ENCODE data around the gene PATZ1.
A peak's percentile ranks its signal among the peaks of the same experiment; 100 is the strongest.

PATZ1 gene

DNA sequence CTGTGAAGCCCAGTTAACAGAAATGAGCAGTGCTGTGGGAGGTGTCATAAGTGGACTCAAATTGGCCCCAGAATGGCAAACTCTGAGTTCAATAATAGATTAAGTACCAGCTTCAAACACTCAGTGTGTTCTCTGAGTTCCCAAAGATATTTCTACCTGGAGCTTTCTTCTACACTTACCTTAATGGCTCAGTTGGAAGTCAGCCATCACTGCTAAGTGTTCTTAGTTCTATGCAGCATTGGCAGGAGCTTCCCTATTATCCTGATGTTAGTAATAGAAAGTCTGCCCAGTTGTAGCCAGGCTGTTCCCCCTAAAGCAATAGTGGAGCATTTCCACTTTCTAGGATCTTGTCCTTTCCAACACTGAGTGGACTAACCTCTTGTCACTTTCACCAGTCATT lies 44.1 kb downstream of the PATZ1 start:
- H3K27ac ChIP-seq (ENCODE audit: low read length), result no peak overlapping the region
- no peak overlapping the region for H3K4me3 ChIP-seq (ENCODE audit: low read length)
- H3K9me3 ChIP-seq (ENCODE audit: insufficient read depth, low read depth, low read length), result no peaks in the 10 kb centered on the region
- no peaks in the 10 kb centered on the region for H3K36me3 ChIP-seq (ENCODE audit: insufficient read depth, low read depth, low read length)
- peaks cover 2% of the 10 kb centered on the region; the same call in 1 of the 2 replicates for H3K27me3 ChIP-seq (ENCODE audit: insufficient read depth, low read length)
- no peaks in the 10 kb centered on the region for H3K4me1 ChIP-seq (ENCODE audit: insufficient read depth, low read length)
- no peak overlapping the region for H3K9ac ChIP-seq (ENCODE audit: low read depth, low read length)

DNA sequence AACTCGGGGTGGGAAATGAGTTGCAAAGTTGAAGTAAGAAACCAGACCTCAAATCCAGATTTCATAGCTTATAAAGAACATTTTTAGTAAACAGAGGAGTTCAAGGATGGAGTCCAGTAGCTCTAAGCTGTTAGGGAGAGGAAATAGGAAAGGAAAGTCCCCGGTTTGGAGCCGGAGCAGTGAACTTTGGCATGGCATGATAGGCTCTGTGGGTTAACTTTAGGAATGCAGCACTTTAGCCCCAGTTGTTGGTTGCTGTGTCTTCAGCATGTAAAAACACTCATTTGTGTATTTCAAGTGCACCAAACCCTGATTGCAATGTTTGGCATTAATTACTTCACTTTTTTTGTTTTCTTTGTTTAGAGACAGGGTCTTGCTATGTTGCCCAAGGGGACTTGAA lies 45.2 kb downstream of the PATZ1 start:
- H3K9ac ChIP-seq (ENCODE audit: low read depth, low read length), result no peak overlapping the region
- H3K9me3 ChIP-seq (ENCODE audit: insufficient read depth, low read depth, low read length), result no peaks in the 10 kb centered on the region
- H3K4me1 ChIP-seq (ENCODE audit: insufficient read depth, low read length), result no peaks in the 10 kb centered on the region
- H3K27me3 ChIP-seq (ENCODE audit: insufficient read depth, low read length), result peaks cover 2% of the 10 kb centered on the region; the same call in 1 of the 2 replicates
- no peak overlapping the region for H3K4me3 ChIP-seq (ENCODE audit: low read length)
- H3K27ac ChIP-seq (ENCODE audit: low read length), result no peak overlapping the region
- no peaks in the 10 kb centered on the region for H3K36me3 ChIP-seq (ENCODE audit: insufficient read depth, low read depth, low read length)

DNA sequence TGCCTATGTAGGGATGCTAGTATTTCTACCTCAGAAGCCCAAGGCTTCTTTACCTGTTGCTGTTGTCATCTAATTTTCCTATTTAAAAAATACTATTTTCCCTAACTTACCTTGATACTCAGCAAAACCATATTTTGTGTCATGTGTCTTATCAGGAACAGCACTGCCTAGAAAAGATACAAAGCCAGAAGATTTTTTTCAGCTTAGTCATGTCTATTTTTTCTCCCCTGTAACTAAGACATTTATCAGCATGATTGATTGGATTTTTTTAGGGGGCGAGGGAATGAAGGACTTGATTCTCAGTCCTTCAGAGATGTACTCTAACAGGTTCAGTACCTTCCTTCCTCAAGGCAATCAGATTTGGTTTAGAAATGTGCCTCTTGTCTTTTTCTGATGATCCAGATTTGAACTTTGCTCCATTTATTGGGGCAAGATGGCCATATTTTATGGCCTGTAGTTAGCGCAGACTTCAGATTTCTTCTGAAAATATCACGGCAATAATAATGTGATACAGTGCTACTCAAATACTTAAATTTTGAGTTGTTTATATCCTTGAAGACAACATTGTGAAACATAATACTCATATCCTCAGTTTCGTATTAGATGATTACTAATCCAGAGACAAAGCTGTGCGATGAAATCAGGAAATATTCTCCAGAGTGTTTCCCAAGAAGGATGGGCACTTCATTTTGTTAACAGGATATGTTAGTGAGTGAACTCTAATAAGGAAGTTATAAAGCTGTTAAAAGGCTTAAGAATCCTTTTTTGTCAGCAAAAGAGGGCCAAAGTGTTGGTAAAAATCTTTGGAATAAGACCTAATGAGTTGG lies 50.1 kb downstream of the PATZ1 start:
- Histone ChIP-seq H3K27me3 (ENCODE audit: insufficient read depth, low read length) (peaks cover 14% of the 10 kb centered on the region), H3K9ac (ENCODE audit: low read depth, low read length) (no peak overlapping the region), H3K4me1 (ENCODE audit: insufficient read depth, low read length) (peaks cover 5% of the 10 kb centered on the region; the same call in 1 of the 2 replicates), H3K4me3 (ENCODE audit: low read length) (no peak overlapping the region), H3K27ac (ENCODE audit: low read length) (no peak overlapping the region), H3K36me3 (ENCODE audit: insufficient read depth, low read depth, low read length) (no peaks in the 10 kb centered on the region), H3K9me3 (ENCODE audit: insufficient read depth, low read depth, low read length) (no peaks in the 10 kb centered on the region)

- H3K4me1 ChIP-seq (ENCODE audit: insufficient read depth, low read length), result peaks cover 5% of the 10 kb centered on the region; the same call in 1 of the 2 replicates
- no peak overlapping the region for H3K4me3 ChIP-seq (ENCODE audit: low read length)
- H3K9ac ChIP-seq (ENCODE audit: low read depth, low read length), result no peak overlapping the region
Observed at GRCh38 chr22:31295360-31295759, 50.8 kb downstream of the PATZ1 start.

GRCh38 chr22:31292236-31292989 lies 53.7 kb downstream of the PATZ1 start, which contains the start of gene PIK3IP1:
PIK3IP1 (minus strand) TSS chr22:31292488; CDS start chr22:31292344, 144 bp downstream.
- peak within 1 kb of the TSS; percentile 58 for H3K4me3 ChIP-seq (ENCODE audit: low read length)
- peak within 1 kb of the TSS; percentile 40; the same call in 1 of the 2 replicates for H3K9ac ChIP-seq (ENCODE audit: low read depth, low read length)
- H3K9me3 ChIP-seq (ENCODE audit: insufficient read depth, low read depth, low read length), result no peaks in the 10 kb centered on the region
- no peak within 1 kb of the TSS for H3K27ac ChIP-seq (ENCODE audit: low read length)
- H3K4me1 ChIP-seq (ENCODE audit: insufficient read depth, low read length), result peaks cover 5% of the 10 kb centered on the region; the same call in 1 of the 2 replicates
- H3K36me3 ChIP-seq (ENCODE audit: insufficient read depth, low read depth, low read length), result no peaks in the 10 kb centered on the region
- H3K27me3 ChIP-seq (ENCODE audit: insufficient read depth, low read length), result peaks cover 38% of the 10 kb centered on the region

More at GRCh38 chr22:31295360-31295759, 50.8 kb downstream of the PATZ1 start:
- H3K27me3 ChIP-seq (ENCODE audit: insufficient read depth, low read length), result peaks cover 20% of the 10 kb centered on the region
- no peaks in the 10 kb centered on the region for H3K36me3 ChIP-seq (ENCODE audit: insufficient read depth, low read depth, low read length)
- H3K27ac ChIP-seq (ENCODE audit: low read length), result no peak overlapping the region
- no peaks in the 10 kb centered on the region for H3K9me3 ChIP-seq (ENCODE audit: insufficient read depth, low read depth, low read length)

GRCh38 chr22:31291481-31292235 lies 54.5 kb downstream of the PATZ1 start:
- no peaks in the 10 kb centered on the region for H3K9me3 ChIP-seq (ENCODE audit: insufficient read depth, low read depth, low read length)
- H3K27me3 ChIP-seq (ENCODE audit: insufficient read depth, low read length), result peaks cover 38% of the 10 kb centered on the region
- H3K4me1 ChIP-seq (ENCODE audit: insufficient read depth, low read length), result peaks cover 5% of the 10 kb centered on the region; the same call in 1 of the 2 replicates
- peak overlapping the region; percentile 40; the same call in 1 of the 2 replicates for H3K9ac ChIP-seq (ENCODE audit: low read depth, low read length)
- no peaks in the 10 kb centered on the region for H3K36me3 ChIP-seq (ENCODE audit: insufficient read depth, low read depth, low read length)
- H3K27ac ChIP-seq (ENCODE audit: low read length), result no peak overlapping the region
- H3K4me3 ChIP-seq (ENCODE audit: low read length), result peak overlapping the region; percentile 58

GRCh38 chr22:31290494-31291471 lies 55.4 kb downstream of the PATZ1 start:
- H3K27ac ChIP-seq (ENCODE audit: low read length), result no peak overlapping the region
- peaks cover 38% of the 10 kb centered on the region for H3K27me3 ChIP-seq (ENCODE audit: insufficient read depth, low read length)
- peak overlapping the region; percentile 45; the same call in 1 of the 2 replicates for H3K9ac ChIP-seq (ENCODE audit: low read depth, low read length)
- no peaks in the 10 kb centered on the region for H3K36me3 ChIP-seq (ENCODE audit: insufficient read depth, low read depth, low read length)
- peak overlapping the region; percentile 71 for H3K4me3 ChIP-seq (ENCODE audit: low read length)
- peaks cover 5% of the 10 kb centered on the region; the same call in 1 of the 2 replicates for H3K4me1 ChIP-seq (ENCODE audit: insufficient read depth, low read length)
- H3K9me3 ChIP-seq (ENCODE audit: insufficient read depth, low read depth, low read length), result no peaks in the 10 kb centered on the region

DNA sequence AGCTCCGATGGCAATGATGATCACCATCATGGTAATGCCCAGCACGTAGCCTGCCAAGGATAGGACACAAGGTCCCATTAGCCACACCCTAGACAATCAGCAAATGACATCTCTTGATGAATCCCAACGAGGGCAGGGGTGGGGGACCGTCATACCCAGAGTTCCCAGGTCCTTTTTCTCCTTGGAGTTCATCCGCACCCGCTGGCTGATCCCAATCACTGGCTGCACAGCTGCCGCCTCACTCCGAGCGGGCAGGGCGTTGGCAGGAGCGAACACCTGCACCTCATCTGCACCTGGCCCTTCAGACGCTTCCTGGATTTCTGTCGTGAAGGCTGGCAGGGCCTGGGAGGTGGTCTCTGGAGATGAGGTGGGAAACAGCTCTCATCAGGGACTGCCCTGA lies 56.8 kb downstream of the PATZ1 start:
- H3K27me3 ChIP-seq (ENCODE audit: insufficient read depth, low read length), result peaks cover 38% of the 10 kb centered on the region
- H3K27ac ChIP-seq (ENCODE audit: low read length), result no peak overlapping the region
- H3K9ac ChIP-seq (ENCODE audit: low read depth, low read length), result no peak overlapping the region
- peaks cover 5% of the 10 kb centered on the region; the same call in 1 of the 2 replicates for H3K4me1 ChIP-seq (ENCODE audit: insufficient read depth, low read length)
- no peaks in the 10 kb centered on the region for H3K36me3 ChIP-seq (ENCODE audit: insufficient read depth, low read depth, low read length)
- no peak overlapping the region for H3K4me3 ChIP-seq (ENCODE audit: low read length)
- H3K9me3 ChIP-seq (ENCODE audit: insufficient read depth, low read depth, low read length), result no peaks in the 10 kb centered on the region

GRCh38 chr22:31288496-31289240 lies 57.5 kb downstream of the PATZ1 start:
- H3K27ac ChIP-seq (ENCODE audit: low read length), result no peak overlapping the region
- no peak overlapping the region for H3K9ac ChIP-seq (ENCODE audit: low read depth, low read length)

More at GRCh38 chr22:31288496-31289240, 57.5 kb downstream of the PATZ1 start:
- peaks cover 38% of the 10 kb centered on the region for H3K27me3 ChIP-seq (ENCODE audit: insufficient read depth, low read length)
- no peaks in the 10 kb centered on the region for H3K36me3 ChIP-seq (ENCODE audit: insufficient read depth, low read depth, low read length)
- no peak overlapping the region for H3K4me3 ChIP-seq (ENCODE audit: low read length)
- H3K4me1 ChIP-seq (ENCODE audit: insufficient read depth, low read length), result peaks cover 5% of the 10 kb centered on the region; the same call in 1 of the 2 replicates
- no peaks in the 10 kb centered on the region for H3K9me3 ChIP-seq (ENCODE audit: insufficient read depth, low read depth, low read length)
